ENCODE results near the gene CLPSL2. TPM values are rescaled to one million over a fixed set of nuclear protein-coding genes. Genes with fewer than 3 reads are reported as not detected.

Gene CLPSL2
- total and polyA plus RNA-seq, 10 of the 15 experiments (the other 5 are each of a cell fraction or from before 2014, with no cell fraction given): 0.32 to 1.3 TPM; not detected in 8

DNA sequence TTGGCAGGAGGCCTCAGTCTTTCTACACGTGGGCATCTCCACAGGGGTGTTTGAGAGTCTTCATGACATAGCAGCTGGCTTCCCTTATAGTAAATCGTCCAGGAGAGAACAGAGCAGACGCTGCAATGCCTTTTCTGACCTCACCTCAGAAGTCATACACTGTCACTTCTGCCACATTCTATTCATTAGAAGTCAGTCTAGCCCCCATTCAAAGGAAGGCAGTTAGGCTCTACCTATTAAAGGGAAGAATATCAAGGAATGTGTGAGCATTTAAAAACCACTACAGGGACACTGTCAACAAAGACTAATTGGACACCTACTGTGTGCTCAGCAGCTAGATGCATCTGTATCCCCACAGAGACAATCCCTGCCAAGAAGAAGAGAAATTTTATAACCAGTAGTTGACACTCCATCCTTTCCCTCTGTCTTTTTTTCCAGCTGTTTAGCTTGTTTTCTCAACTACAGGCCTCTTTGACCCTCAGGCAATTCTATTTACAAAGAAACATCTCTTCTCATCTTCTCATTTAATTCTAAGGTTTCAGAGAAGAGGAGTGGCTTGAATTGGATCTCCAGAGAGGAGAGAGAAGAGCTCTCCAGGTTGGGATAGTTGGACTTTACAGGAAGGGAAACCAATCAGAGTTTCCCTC lies 21.0 kb upstream of the CLPSL2 start (continued):
- TF ChIP-seq ETV6 (conservative IDR thresholded peaks at IDR 0.05 in 1 of 2, IDR thresholded peaks at IDR 0.05 in 1 of 2; ENCODE audit: borderline replicate concordance in 1 of 2, low read depth in 1 of 2) (no peak), TARDBP (IDR thresholded peaks at IDR 0.05; ENCODE audit: borderline replicate concordance) (no peak), POU2F2 (IDR thresholded peaks at IDR 0.05; ENCODE audit: borderline replicate concordance, low read depth, low read length) (no peak), SIN3A (IDR thresholded peaks at IDR 0.05; ENCODE audit: low read depth, low read length) (no peak), HDAC2 (IDR thresholded peaks at IDR 0.05) (no peak), CHD1 (IDR thresholded peaks at IDR 0.05; ENCODE audit: low read depth, low read length) (no peak)

GRCh38 chr6:35757456-35758123 lies 18.8 kb upstream of the CLPSL2 start:
- no peaks in the 10 kb centered on the region for H3K79me2 ChIP-seq (ENCODE audit: control insufficient read depth, insufficient read depth, low read length)
- no peak overlapping the region for H3K4me3 ChIP-seq
- peaks cover 9% of the 10 kb centered on the region for H3K9me3 ChIP-seq (replicated peaks; ENCODE audit: control insufficient read depth, insufficient read depth, low read length)
- no peaks in the 10 kb centered on the region for H3K36me3 ChIP-seq (ENCODE audit: control insufficient read depth in 2 of 2, insufficient read depth in 2 of 2, low read length in 1 of 2)
- peaks cover 26% of the 10 kb centered on the region for H3K4me1 ChIP-seq (ENCODE audit: control insufficient read depth, insufficient read depth, low read length)
- POLR2A ChIA-PET: no interaction called here
- in situ Hi-C loops (cut with MboI) (no loop called here), intact Hi-C loops (cut with micrococcal nuclease; ENCODE audit: unreplicated experiment) (no loop called here)
- SMC1A ChIA-PET (ENCODE audit: uncharacterized antibody, unreplicated experiment): interaction anchor here (1.4 kb wide), 1 partner anchor 70 kb away, joined by 3 read pairs; no protein-coding TSS in a partner anchor
- FAIRE-seq (no peak), ATAC-seq (peak; percentile 87), DNase-seq (ENCODE audit: low read depth, low spot score) (no peak)
- no peak overlapping the region; the same call in 1 of the 2 replicates for H3K4me2 ChIP-seq (ENCODE audit: control insufficient read depth, insufficient read depth)
- H2AFZ ChIP-seq (ENCODE audit: control insufficient read depth, low read depth, low read length): no peak overlapping the region
- no TSS peak for BruUV-seq (replicated peaks)
- H3K27me3 ChIP-seq (replicated peaks in 1 of 2; ENCODE audit: control insufficient read depth in 2 of 2, insufficient read depth in 2 of 2, low read length in 1 of 2): no peaks in the 10 kb centered on the region
- H4K20me1 ChIP-seq (ENCODE audit: control insufficient read depth, insufficient read depth): no peaks in the 10 kb centered on the region
- no peak overlapping the region for H3K9ac ChIP-seq (ENCODE audit: control insufficient read depth, insufficient read depth, low read length)
- RAD21 ChIA-PET (ENCODE audit: unreplicated experiment): interaction anchor here (1.0 to 2.5 kb wide), 4 partner anchors 13 to 235 kb away, joined by 3 to 7 read pairs (median 5); partner anchors contain the start of gene ARMC12
- TF ChIP-seq RBBP5 (conservative IDR thresholded peaks at IDR 0.05) (no peak), YY1 (IDR thresholded peaks at IDR 0.05; ENCODE audit: low read depth, low read length) (0 out of 2 replicates have a peak, but pooled peaks have one; percentile 16), EZH2 (IDR thresholded peaks at IDR 0.05; ENCODE audit: borderline replicate concordance, control insufficient read depth, low read depth, low read length) (no peak), CBX5 (IDR thresholded peaks at IDR 0.05; ENCODE audit: low read depth) (no peak), SMC3 (IDR thresholded peaks at IDR 0.05; ENCODE audit: borderline replicate concordance, low read length) (peak; percentile 14; the same call in 1 of the 2 replicates), RUNX3 (IDR thresholded peaks at IDR 0.05; ENCODE audit: low read length) (peak; percentile 91), CBFB (IDR thresholded peaks at IDR 0.05; ENCODE audit: low read depth) (peak; percentile 65; the same call in 1 of the 2 replicates), RAD21 (IDR thresholded peaks at IDR 0.05; ENCODE audit: insufficient read depth, low read depth, low read length) (peak; percentile 44)
- TF ChIP-seq, protein P1, sequence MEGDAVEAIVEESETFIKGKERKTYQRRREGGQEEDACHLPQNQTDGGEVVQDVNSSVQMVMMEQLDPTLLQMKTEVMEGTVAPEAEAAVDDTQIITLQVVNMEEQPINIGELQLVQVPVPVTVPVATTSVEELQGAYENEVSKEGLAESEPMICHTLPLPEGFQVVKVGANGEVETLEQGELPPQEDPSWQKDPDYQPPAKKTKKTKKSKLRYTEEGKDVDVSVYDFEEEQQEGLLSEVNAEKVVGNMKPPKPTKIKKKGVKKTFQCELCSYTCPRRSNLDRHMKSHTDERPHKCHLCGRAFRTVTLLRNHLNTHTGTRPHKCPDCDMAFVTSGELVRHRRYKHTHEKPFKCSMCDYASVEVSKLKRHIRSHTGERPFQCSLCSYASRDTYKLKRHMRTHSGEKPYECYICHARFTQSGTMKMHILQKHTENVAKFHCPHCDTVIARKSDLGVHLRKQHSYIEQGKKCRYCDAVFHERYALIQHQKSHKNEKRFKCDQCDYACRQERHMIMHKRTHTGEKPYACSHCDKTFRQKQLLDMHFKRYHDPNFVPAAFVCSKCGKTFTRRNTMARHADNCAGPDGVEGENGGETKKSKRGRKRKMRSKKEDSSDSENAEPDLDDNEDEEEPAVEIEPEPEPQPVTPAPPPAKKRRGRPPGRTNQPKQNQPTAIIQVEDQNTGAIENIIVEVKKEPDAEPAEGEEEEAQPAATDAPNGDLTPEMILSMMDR (IDR thresholded peaks at IDR 0.05 in 2 of 3, conservative IDR thresholded peaks at IDR 0.05 in 1 of 3; ENCODE audit: control insufficient read depth in 2 of 3, extremely low read depth in 1 of 3, insufficient read depth in 1 of 3, low read depth in 3 of 3, low read length in 3 of 3): peak; percentile 38 to 66 (median 46); a peak in 4 of 6 replicates
- WGBS (ENCODE audit: insufficient coverage, insufficient replicate concordance, low lambda C conversion rate, missing lambda C conversion rate): 56% methylated on average over 10 of the region's 10 CpGs
- H3K27ac ChIP-seq (ENCODE audit: control insufficient read depth, insufficient read depth): no peak overlapping the region
- CTCF ChIA-PET: interaction anchor here (0.8 to 3.3 kb wide), 9 partner anchors 12 to 338 kb away, joined by 3 to 16 read pairs (median 3); partner anchors contain the start of gene ARMC12
